HepG2 (cell line): ENCODE measurements around the gene NAPB. TPM values are rescaled to one million over a fixed set of nuclear protein-coding genes. Genes with fewer than 3 reads are reported as not detected.

Experiments used
- ADNP ChIP-seq: sonication (generic); formaldehyde crosslinking; IDR thresholded peaks from 2 replicates; pipeline ENCODE4 v1.4.0; 2020; ENCODE audit warnings: missing genetic modification reagents
- CHD4 ChIP-seq: fragments of 200-600 bp; sonication (generic); IDR thresholded peaks from 2 replicates; pipeline ENCODE4 v1.7.0; 2017; ENCODE audit warnings: mild to moderate bottlenecking, low read length, borderline replicate concordance
- DNMT1 ChIP-seq: sonication (generic); formaldehyde crosslinking; IDR thresholded peaks from 2 replicates; pipeline ENCODE4 v1.5.1; 2020; ENCODE audit warnings: mild to moderate bottlenecking, missing genetic modification reagents
- HOXA5 ChIP-seq: sonication (generic); formaldehyde crosslinking; IDR thresholded peaks from 2 replicates; pipeline ENCODE4 v1.4.0; 2020; ENCODE audit warnings: missing genetic modification reagents
- KDM1A ChIP-seq: IDR thresholded peaks from 2 replicates; pipeline ENCODE4 v1.6.1; 2016; ENCODE audit warnings: missing compliant biosample characterization
- NFIC ChIP-seq: IDR thresholded peaks from 2 replicates; pipeline ENCODE4 v1.6.1; 2012; ENCODE audit warnings: mild to moderate bottlenecking, low read length, inconsistent platforms
- NRL ChIP-seq: sonication (generic); formaldehyde crosslinking; IDR thresholded peaks from 2 replicates; pipeline ENCODE4 v1.5.0; 2020; ENCODE audit warnings: missing genetic modification reagents, mild to moderate bottlenecking, moderate library complexity, borderline replicate concordance
- PCBP1 ChIP-seq: fragments of 200-400 bp; formaldehyde crosslinking; IDR thresholded peaks from 2 replicates; pipeline ENCODE4 v1.6.1; 2017; ENCODE audit warnings: mild to moderate bottlenecking, low read depth, low read length, borderline replicate concordance
- PITX1 ChIP-seq: sonication (generic); formaldehyde crosslinking; IDR thresholded peaks from 2 replicates; pipeline ENCODE4 v1.5.1; 2020; ENCODE audit warnings: mild to moderate bottlenecking, missing genetic modification reagents
- POLR2AphosphoS5 ChIP-seq: IDR thresholded peaks from 2 replicates; pipeline ENCODE4 v1.6.1; 2012; ENCODE audit warnings: low read depth, low read length
- POLR2G ChIP-seq: fragments of 200-400 bp; formaldehyde crosslinking; IDR thresholded peaks from 2 replicates; pipeline ENCODE4 v1.6.1; 2018; ENCODE audit warnings: mild to moderate bottlenecking, low read depth, low read length, moderate library complexity
- RARA ChIP-seq: IDR thresholded peaks from 2 replicates; pipeline ENCODE4 v1.6.1; 2016; ENCODE audit warnings: missing genetic modification reagents, missing compliant biosample characterization
- SP140L ChIP-seq: sonication (generic); formaldehyde crosslinking; IDR thresholded peaks from 2 replicates; pipeline ENCODE4 v1.4.0; 2020; ENCODE audit warnings: missing genetic modification reagents, borderline replicate concordance
- SP5 ChIP-seq: IDR thresholded peaks from 2 replicates; pipeline ENCODE4 v1.6.1; 2016; ENCODE audit warnings: low read depth, borderline replicate concordance
- TBL1XR1 ChIP-seq: fragments of 150-350 bp; IDR thresholded peaks from 2 replicates; pipeline ENCODE4 v1.6.1; 2014; ENCODE audit warnings: borderline replicate concordance, low read length; ENCODE audit not compliant: partially characterized antibody
- TBP ChIP-seq: sonication (generic); formaldehyde crosslinking; IDR thresholded peaks from 2 replicates; pipeline ENCODE4 v1.5.0; 2020; ENCODE audit warnings: missing genetic modification reagents
- ZFP36L1 ChIP-seq: sonication (generic); formaldehyde crosslinking; IDR thresholded peaks from 2 replicates; pipeline ENCODE4 v1.8.0; 2022; ENCODE audit warnings: mild to moderate bottlenecking, missing genetic modification reagents, moderate library complexity
- ZNF234 ChIP-seq: sonication (generic); formaldehyde crosslinking; conservative IDR thresholded peaks from 2 replicates; pipeline ENCODE4 v1.5.1; 2020; ENCODE audit warnings: mild to moderate bottlenecking, missing genetic modification reagents
- ZNF251 ChIP-seq: sonication (generic); formaldehyde crosslinking; IDR thresholded peaks from 2 replicates; pipeline ENCODE4 v1.9.0; 2021; ENCODE audit warnings: mild to moderate bottlenecking, missing genetic modification reagents
- ZNF274 ChIP-seq: sonication (generic); formaldehyde crosslinking; IDR thresholded peaks from 2 replicates; pipeline ENCODE4 v1.5.1; 2020; ENCODE audit warnings: mild to moderate bottlenecking, missing genetic modification reagents
- ZNF430 ChIP-seq: sonication (generic); formaldehyde crosslinking; IDR thresholded peaks from 2 replicates; pipeline ENCODE4 v1.9.0; 2021; ENCODE audit warnings: mild to moderate bottlenecking, missing genetic modification reagents
- ZNF563 ChIP-seq: sonication (generic); formaldehyde crosslinking; IDR thresholded peaks from 2 replicates; pipeline ENCODE4 v1.8.0; 2022; ENCODE audit warnings: mild to moderate bottlenecking, moderate library complexity, missing genetic modification reagents
- ZNF589 ChIP-seq: sonication (generic); formaldehyde crosslinking; conservative IDR thresholded peaks from 2 replicates; pipeline ENCODE4 v1.8.0; 2022; ENCODE audit warnings: mild to moderate bottlenecking, moderate library complexity, missing genetic modification reagents
- polyA plus RNA-seq, 8 experiments: library from polyadenylated mRNA; depleted of rRNA in 3 of 8; stranded (reverse) in 7 of 8; unstranded in 1 of 8; fragments of >200 nt; fragmentation: Illumina TruSeq in 4 of 8; extraction: Trizol in 4 of 8; gene quantifications; 2 replicates each; pipeline versions ENCODE4 v1.2.1 to v1.2.3, GENCODE V29; 2011 to 2016; ENCODE audit warnings: low read depth in 4 of 8, missing spikeins in 1 of 8, mixed read lengths in 1 of 8; ENCODE audit not compliant: insufficient read depth in 1 of 8
- total RNA-seq, 5 experiments: library from RNA; depleted of rRNA; stranded (reverse); fragments of >200 nt; fragmentation: Illumina TruSeq; extraction: Trizol; gene quantifications; 2 replicates each; pipeline ENCODE4 v1.2.3, GENCODE V29; 2016; ENCODE audit warnings: low read depth in 1 of 5
- TF ChIP-seq, protein P1 (sequence below): sonication (generic); formaldehyde crosslinking; IDR thresholded peaks from 2 replicates; pipeline ENCODE4 v1.5.0; 2020; ENCODE audit warnings: missing genetic modification reagents
- TF ChIP-seq, protein P2 (sequence below): sonication (generic); formaldehyde crosslinking; IDR thresholded peaks from 2 replicates; pipeline ENCODE4 v1.4.0; 2020; ENCODE audit warnings: missing genetic modification reagents

NAPB gene
- total and polyA plus RNA-seq, 2 of the 13 experiments (the other 11 are each of a cell fraction or from before 2014, with no cell fraction given): 15.2 to 16.1 TPM

DNA sequence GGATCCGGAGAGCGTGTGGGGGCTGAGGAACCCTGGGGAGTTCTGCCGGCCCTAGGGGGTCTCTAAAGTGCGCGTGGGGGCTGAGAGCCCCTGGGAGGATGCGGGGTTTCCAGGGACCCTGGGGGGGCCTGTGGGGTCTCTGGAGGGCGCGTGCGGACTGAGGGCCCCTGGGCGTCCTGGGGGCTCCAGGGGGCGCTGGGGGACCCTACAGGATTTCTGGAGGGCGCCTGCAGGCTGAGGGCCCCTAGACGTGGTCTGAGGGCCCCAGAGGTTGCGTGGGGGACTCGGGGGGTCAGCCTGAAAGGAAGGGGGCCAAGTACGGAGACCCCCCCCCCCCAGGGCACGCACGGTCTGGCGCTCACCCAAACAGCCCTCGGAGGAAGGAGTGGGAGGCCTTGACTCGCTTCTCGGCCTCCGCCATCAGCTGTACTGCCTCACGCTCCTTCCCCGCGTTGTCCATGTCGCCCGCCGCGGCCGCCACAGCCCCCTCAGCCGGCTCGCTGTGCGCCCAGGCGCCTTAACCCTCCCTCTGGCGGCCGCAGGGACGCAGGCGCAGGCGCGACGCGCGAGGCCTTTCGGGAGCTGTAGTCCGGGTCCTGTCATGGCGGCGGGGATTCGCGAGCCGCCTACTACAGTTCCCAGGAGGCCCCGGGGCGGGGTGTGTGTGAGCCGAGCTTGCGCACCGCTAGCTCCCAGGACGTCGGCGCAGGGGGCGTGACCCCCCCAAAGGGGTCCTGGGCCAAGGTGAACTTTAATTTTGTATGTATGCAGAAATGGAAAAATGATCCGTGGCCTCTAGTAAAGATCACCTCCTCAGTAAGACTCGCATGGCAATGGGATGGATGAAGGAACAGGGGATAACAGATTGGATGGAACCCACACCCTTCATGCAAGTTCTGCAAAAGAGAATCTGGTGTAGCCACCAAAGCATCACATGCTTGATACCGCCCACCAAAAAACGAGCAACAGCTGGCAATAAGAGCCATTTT lies at the start of gene NAPB (continued):
- TF ChIP-seq RARA (CRISPR knock-in tag) (peak; percentile 22; the same call in 1 of the 2 replicates), ZNF563 (CRISPR knock-in tag) (no peak; the same call in none of the 2 replicates), NFIC (no peak), ZNF430 (CRISPR knock-in tag) (peak; percentile 94; the same call in 1 of the 2 replicates), ZNF589 (CRISPR knock-in tag) (0 out of 2 replicates have a peak, but pooled peaks have one; percentile 73), ZNF251 (no peak; the same call in 1 of the 2 replicates), HOXA5 (CRISPR knock-in tag) (peak; percentile 89), POLR2AphosphoS5 (peak; percentile 94), ADNP (no peak), ZNF274 (CRISPR knock-in tag) (peak; percentile 75), TBP (CRISPR knock-in tag) (peak; percentile 78; the same call in 1 of the 2 replicates), SP140L (peak; percentile 7; the same call in 1 of the 2 replicates), CHD4 (no peak), KDM1A (CRISPR knock-in tag) (no peak), PCBP1 (peak; percentile 70; the same call in 1 of the 2 replicates), PITX1 (CRISPR knock-in tag) (peak; percentile 74; the same call in 1 of the 2 replicates), NRL (CRISPR knock-in tag) (0 out of 2 replicates have a peak, but pooled peaks have one; percentile 20), ZFP36L1 (CRISPR knock-in tag) (peak; percentile 43; the same call in 1 of the 2 replicates), TBL1XR1 (no peak), DNMT1 (CRISPR knock-in tag) (peak; percentile 94), ZNF234 (CRISPR knock-in tag) (0 out of 2 replicates have a peak, but pooled peaks have one; percentile 54), SP5 (0 out of 2 replicates have a peak, but pooled peaks have one; percentile 7), POLR2G (peak; percentile 95)
- TF ChIP-seq, protein P1, sequence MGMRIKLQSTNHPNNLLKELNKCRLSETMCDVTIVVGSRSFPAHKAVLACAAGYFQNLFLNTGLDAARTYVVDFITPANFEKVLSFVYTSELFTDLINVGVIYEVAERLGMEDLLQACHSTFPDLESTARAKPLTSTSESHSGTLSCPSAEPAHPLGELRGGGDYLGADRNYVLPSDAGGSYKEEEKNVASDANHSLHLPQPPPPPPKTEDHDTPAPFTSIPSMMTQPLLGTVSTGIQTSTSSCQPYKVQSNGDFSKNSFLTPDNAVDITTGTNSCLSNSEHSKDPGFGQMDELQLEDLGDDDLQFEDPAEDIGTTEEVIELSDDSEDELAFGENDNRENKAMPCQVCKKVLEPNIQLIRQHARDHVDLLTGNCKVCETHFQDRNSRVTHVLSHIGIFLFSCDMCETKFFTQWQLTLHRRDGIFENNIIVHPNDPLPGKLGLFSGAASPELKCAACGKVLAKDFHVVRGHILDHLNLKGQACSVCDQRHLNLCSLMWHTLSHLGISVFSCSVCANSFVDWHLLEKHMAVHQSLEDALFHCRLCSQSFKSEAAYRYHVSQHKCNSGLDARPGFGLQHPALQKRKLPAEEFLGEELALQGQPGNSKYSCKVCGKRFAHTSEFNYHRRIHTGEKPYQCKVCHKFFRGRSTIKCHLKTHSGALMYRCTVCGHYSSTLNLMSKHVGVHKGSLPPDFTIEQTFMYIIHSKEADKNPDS (CRISPR knock-in tag): no peak
- TF ChIP-seq, protein P2, sequence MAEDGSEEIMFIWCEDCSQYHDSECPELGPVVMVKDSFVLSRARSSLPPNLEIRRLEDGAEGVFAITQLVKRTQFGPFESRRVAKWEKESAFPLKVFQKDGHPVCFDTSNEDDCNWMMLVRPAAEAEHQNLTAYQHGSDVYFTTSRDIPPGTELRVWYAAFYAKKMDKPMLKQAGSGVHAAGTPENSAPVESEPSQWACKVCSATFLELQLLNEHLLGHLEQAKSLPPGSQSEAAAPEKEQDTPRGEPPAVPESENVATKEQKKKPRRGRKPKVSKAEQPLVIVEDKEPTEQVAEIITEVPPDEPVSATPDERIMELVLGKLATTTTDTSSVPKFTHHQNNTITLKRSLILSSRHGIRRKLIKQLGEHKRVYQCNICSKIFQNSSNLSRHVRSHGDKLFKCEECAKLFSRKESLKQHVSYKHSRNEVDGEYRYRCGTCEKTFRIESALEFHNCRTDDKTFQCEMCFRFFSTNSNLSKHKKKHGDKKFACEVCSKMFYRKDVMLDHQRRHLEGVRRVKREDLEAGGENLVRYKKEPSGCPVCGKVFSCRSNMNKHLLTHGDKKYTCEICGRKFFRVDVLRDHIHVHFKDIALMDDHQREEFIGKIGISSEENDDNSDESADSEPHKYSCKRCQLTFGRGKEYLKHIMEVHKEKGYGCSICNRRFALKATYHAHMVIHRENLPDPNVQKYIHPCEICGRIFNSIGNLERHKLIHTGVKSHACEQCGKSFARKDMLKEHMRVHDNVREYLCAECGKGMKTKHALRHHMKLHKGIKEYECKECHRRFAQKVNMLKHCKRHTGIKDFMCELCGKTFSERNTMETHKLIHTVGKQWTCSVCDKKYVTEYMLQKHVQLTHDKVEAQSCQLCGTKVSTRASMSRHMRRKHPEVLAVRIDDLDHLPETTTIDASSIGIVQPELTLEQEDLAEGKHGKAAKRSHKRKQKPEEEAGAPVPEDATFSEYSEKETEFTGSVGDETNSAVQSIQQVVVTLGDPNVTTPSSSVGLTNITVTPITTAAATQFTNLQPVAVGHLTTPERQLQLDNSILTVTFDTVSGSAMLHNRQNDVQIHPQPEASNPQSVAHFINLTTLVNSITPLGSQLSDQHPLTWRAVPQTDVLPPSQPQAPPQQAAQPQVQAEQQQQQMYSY (CRISPR knock-in tag): no peak; the same call in 1 of the 2 replicates
